Left lung (tissue), 10 donors: ENCODE measurements around the gene HTRA3. TPM values are rescaled to one million over a fixed set of nuclear protein-coding genes. Genes with fewer than 3 reads are reported as not detected.
A peak's percentile ranks its signal among the peaks of the same experiment; 100 is the strongest.

Experiments used
- ATAC-seq: fragments of 200-7000 bp; cut with Tn5 transposase; one replicate; pipeline ENCODE4 v1.9.1; 2020; ENCODE audit warnings: moderate library complexity
- DNase-seq, 4 donors: peaks; one replicate each; pipeline ENCODE4 v3.0.0-alpha.2; 2013 to 2020
- H3K27ac ChIP-seq, 2 donors: fragments of 200-600 bp; sonication (generic) in 1 of 2; one replicate each; pipeline versions ENCODE4 v1.5.0 to v1.8.0; 2020 to 2021
- H3K27me3 ChIP-seq, 2 donors: fragments of 200-600 bp; sonication (generic) in 1 of 2; one replicate each; pipeline versions ENCODE4 v1.5.0 to v1.8.0; 2020 to 2021
- H3K36me3 ChIP-seq, 2 donors: fragments of 200-600 bp; sonication (generic) in 1 of 2; one replicate each; pipeline versions ENCODE4 v1.5.0 to v1.8.0; 2020 to 2021
- H3K4me1 ChIP-seq, 2 donors: fragments of 200-600 bp; one replicate each; pipeline ENCODE4 v1.8.0; 2021
- H3K4me3 ChIP-seq, 2 donors: fragments of 200-600 bp; sonication (generic) in 1 of 2; one replicate each; pipeline versions ENCODE4 v1.5.0 to v1.8.0; 2020 to 2021; ENCODE audit warnings: mild to moderate bottlenecking in 1 of 2
- H3K9me3 ChIP-seq, 2 donors: fragments of 200-600 bp; sonication (generic) in 1 of 2; one replicate each; pipeline versions ENCODE4 v1.5.0 to v1.8.0; 2020 to 2021
- intact Hi-C, 2 donors: fragments of 100-400 bp; cut with DNase I; formaldehyde crosslinking; loops; one replicate each; pipeline versions ENCODE4 v1.11.2 to v1.14.2; 2022
- polyA plus RNA-seq, 6 donors: library from polyadenylated mRNA; unstranded; fragments of 120-200 nt; gene quantifications; one replicate each; pipeline ENCODE4 v1.2.1, GENCODE V29; 2013; ENCODE audit not compliant: insufficient read length in 6 of 6
- total RNA-seq, 2 donors: library from RNA; stranded (reverse); fragmentation: NEBNext Ultra II Directional; extraction: Animal tissue kit (Norgen Biotek cat#: 25700); gene quantifications; one replicate each; pipeline ENCODE4 v1.2.1, GENCODE V29; 2021
- TF ChIP-seq, protein P1 (sequence below), 2 donors: fragments of 200-600 bp; sonication (generic) in 1 of 2; IDR thresholded peaks; one replicate each; pipeline versions ENCODE4 v1.5.0 to v1.8.0; 2021; ENCODE audit warnings: antibody characterized with exemption in 2 of 2
- donor health status: DM: no; HTN: yes; CAD: no.
- donor health status: DM: no; HTN: no; CAD: no.

HTRA3 gene
- total and polyA plus RNA-seq, 8 donors: 9.7 to 18.3 (median 12.1) TPM

DNA sequence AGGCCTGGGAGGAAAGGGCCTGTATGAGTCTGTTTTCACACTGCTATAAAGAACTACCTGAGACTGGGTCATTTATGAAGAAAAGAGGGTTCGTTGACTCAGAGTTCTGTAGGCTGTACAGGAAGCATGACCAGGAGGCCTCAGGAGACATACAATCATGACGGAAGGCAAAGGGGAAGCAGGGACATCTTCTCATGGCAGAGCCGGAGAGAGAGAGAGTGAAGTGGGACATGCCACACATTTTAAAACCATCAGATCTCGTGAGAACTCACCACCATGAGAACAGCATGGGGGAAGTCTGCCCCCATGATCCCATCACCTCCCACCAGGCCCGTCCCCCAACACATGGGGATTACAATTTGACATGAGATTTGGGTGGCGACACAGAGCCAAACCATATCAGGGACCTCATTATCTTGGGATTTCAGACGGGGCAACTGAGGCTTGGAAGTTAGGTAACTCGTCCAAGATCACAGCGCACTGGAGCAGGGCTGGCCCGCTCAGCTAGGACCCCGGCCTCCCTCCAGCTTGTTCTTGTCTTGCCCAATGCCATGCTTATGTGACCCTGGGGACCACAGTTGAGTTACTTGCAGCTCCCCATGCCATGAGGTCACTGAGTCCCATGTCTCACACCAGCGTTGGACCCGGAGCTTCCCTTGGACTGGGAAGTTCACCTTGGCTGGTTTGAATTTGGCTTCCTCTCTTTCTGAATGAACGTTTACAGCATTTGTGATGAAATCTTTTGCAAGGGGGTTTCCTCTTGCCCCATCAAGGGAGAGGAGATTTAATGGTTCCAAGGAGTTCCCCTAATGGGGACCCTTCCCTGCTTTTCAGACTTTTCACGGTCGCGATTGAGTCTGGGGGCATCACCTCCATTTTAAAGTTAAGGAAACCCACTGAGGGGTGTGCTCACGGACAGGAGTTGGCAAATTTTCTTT lies 18.1 kb downstream of the HTRA3 start:
- TF ChIP-seq, protein P1, sequence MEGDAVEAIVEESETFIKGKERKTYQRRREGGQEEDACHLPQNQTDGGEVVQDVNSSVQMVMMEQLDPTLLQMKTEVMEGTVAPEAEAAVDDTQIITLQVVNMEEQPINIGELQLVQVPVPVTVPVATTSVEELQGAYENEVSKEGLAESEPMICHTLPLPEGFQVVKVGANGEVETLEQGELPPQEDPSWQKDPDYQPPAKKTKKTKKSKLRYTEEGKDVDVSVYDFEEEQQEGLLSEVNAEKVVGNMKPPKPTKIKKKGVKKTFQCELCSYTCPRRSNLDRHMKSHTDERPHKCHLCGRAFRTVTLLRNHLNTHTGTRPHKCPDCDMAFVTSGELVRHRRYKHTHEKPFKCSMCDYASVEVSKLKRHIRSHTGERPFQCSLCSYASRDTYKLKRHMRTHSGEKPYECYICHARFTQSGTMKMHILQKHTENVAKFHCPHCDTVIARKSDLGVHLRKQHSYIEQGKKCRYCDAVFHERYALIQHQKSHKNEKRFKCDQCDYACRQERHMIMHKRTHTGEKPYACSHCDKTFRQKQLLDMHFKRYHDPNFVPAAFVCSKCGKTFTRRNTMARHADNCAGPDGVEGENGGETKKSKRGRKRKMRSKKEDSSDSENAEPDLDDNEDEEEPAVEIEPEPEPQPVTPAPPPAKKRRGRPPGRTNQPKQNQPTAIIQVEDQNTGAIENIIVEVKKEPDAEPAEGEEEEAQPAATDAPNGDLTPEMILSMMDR (IDR thresholded peaks at IDR 0.05): no peak
- H3K4me1 ChIP-seq: peaks cover 0 to 7% of the 10 kb centered on the region in 2 donors
- H3K9me3 ChIP-seq: no peaks in the 10 kb centered on the region
- intact Hi-C loops: no loop called here
- DNase-seq: peak in 1 of 4 donors; percentile 50
- no peaks in the 10 kb centered on the region for H3K27me3 ChIP-seq
- ATAC-seq: no peak
- no peak overlapping the region for H3K4me3 ChIP-seq
- peaks cover 0 to 12% of the 10 kb centered on the region in 2 donors for H3K36me3 ChIP-seq
- H3K27ac ChIP-seq: peak overlapping the region in 1 of 2 donors; percentile 24

DNA sequence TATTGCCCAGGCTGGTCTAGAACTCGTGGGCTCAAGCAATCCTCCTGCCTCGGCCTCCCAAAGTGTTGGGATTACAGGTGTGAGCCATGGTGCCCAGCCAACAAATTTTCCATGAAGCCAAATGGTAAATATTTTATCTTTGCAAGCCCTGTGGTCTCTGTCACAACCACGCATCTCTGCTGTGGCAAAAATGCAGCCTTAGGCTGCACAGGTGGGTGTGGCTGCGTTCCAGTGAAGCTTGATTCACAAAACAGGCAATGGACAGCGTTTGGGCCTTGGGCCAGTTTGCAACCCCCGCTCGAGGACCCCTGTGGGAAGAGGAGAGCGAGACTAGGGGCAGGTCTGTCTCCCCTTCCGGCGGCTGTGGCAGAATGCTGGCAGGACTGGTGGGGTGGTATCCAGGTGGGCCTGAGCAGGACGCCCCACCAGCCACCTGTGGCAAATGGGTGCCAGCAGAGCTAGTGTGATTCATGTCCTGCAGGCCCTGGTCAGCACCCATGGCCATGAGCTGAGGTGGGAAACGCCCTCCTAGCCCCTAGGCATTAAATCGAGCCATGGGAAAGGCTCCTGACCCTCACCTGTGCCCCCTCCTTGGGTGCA lies 19.7 kb downstream of the HTRA3 start:
- Histone ChIP-seq H3K4me1 (peaks cover 0 to 4% of the 10 kb centered on the region in 2 donors), H3K27me3 (no peaks in the 10 kb centered on the region), H3K36me3 (peaks cover 0 to 25% of the 10 kb centered on the region in 2 donors), H3K9me3 (no peaks in the 10 kb centered on the region), H3K4me3 (no peak overlapping the region), H3K27ac (no peak overlapping the region)
- intact Hi-C loops: no loop called here
- DNase-seq: peak in 2 of 4 donors; percentile 25 to 70
- TF ChIP-seq, protein P1 (IDR thresholded peaks at IDR 0.05): no peak
- no peak for ATAC-seq

DNA sequence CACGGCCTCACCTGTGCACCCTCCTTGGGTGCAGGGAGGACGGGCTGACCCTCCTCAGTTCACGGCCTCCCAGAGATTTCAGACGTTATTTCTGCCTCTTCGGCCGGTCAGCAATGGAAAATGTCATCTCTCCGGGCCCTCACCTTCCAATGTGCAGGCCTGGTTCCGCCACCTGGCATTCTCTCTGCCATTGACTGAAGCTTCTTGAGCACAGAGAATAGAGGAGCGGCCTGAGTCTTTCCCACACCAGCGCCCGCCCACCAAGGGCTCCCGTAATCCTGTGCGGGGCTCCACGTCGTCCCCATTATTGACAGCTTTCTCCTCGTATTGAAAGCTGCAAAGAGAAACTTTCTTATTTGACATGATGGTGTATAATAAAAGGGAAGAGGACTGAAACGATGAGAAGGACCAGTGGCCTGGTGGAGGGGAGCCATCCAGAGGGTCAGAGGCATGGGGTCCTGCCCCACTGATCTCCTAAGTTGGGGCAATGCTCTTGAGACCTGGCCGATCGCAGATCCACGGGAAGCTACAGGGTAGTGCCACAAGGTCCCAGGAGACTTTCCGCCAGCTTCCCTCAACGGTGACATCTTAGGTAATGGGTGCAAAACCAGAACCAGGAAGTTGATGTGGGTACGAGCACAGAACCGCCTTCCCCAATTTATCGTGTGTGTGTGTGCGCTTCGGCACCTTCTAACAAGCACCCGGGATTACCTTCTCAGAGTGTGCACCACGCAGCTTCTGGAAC lies 20.6 kb downstream of the HTRA3 start:
- ATAC-seq (no peak), DNase-seq (peak in 2 of 4 donors; percentile 10 to 34)
- TF ChIP-seq, protein P1 (IDR thresholded peaks at IDR 0.05): no peak

DNA sequence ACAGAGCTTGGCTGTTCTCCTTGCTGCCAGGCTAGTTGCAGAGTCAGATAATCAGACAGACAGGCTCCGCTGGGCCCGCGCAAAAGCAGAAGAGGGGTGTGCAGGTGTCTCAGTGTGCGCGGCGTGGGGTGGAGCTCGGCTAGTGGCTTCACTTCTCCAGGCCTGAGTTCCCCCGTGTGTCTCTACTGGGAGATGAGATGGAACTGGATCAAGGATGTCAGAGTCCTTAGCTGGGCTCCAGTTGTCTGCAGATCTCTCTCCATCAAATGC lies 21.1 kb downstream of the HTRA3 start:
- H3K36me3 ChIP-seq: peaks cover 0 to 26% of the 10 kb centered on the region in 2 donors
- H3K9me3 ChIP-seq: no peaks in the 10 kb centered on the region
- peaks cover 0 to 4% of the 10 kb centered on the region in 2 donors for H3K4me1 ChIP-seq
- TF ChIP-seq, protein P1 (IDR thresholded peaks at IDR 0.05): no peak
- intact Hi-C loops: no loop called here
- no peaks in the 10 kb centered on the region for H3K27me3 ChIP-seq
- H3K27ac ChIP-seq: no peak overlapping the region
- DNase-seq (peak in 2 of 4 donors; percentile 10 to 59), ATAC-seq (no peak)
- H3K4me3 ChIP-seq: no peak overlapping the region

More for the DNA sequence above, 20.6 kb downstream of the HTRA3 start:
- no peaks in the 10 kb centered on the region for H3K27me3 ChIP-seq
- H3K4me3 ChIP-seq: no peak overlapping the region
- H3K4me1 ChIP-seq: peaks cover 0 to 4% of the 10 kb centered on the region in 2 donors
- no peak overlapping the region for H3K27ac ChIP-seq
- no peaks in the 10 kb centered on the region for H3K9me3 ChIP-seq
- intact Hi-C loops: no loop called here
- peaks cover 0 to 26% of the 10 kb centered on the region in 2 donors for H3K36me3 ChIP-seq
